ENCODE data around the gene DUSP22. TPM values are rescaled to one million over a fixed set of nuclear protein-coding genes. Genes with fewer than 3 reads are reported as not detected.

Gene DUSP22
- total RNA-seq, 4 donors from 2014 or later = 53.3 to 95.2 (median 71.3) TPM

DNA sequence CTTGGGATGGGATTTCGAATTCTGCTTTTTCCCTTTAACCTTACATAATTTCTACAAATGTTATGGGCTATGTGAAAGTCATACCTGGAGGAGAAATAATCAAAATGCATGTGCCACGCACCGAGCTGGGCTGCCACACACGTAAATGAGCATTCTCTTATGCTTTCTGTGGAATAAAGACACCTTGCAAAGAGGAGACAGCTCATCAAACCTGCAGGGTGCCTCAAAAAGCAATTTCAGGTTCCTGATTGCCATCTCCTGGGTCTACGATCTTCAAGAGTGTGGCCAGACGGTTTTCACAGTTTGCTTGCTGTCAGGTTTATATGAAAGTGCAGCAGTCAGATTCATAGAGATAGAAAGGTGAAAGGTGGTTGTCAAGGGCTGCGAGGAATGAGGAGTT is 36.6 kb downstream of the DUSP22 start:
- Histone ChIP-seq H3K36me3 (no peaks in the 10 kb centered on the region), H3K4me1 (peaks cover 24% of the 10 kb centered on the region), H3K4me3 (no peak overlapping the region), H3K27me3 (no peaks in the 10 kb centered on the region), H3K9me3 (no peaks in the 10 kb centered on the region), H3K27ac (no peak overlapping the region)
- 90% methylated on average over 7 of the region's 7 CpGs for WGBS
- TF ChIP-seq POLR2A (IDR thresholded peaks at IDR 0.05) = no peak
- TF ChIP-seq EP300 (IDR thresholded peaks at IDR 0.05) = no peak
- no peak for TF ChIP-seq POLR2AphosphoS5 (IDR thresholded peaks at IDR 0.05)
- no peak for TF ChIP-seq CTCF (IDR thresholded peaks at IDR 0.05)
- DNase-seq (ENCODE audit: low spot score in 2 of 2) = no peak

DNA sequence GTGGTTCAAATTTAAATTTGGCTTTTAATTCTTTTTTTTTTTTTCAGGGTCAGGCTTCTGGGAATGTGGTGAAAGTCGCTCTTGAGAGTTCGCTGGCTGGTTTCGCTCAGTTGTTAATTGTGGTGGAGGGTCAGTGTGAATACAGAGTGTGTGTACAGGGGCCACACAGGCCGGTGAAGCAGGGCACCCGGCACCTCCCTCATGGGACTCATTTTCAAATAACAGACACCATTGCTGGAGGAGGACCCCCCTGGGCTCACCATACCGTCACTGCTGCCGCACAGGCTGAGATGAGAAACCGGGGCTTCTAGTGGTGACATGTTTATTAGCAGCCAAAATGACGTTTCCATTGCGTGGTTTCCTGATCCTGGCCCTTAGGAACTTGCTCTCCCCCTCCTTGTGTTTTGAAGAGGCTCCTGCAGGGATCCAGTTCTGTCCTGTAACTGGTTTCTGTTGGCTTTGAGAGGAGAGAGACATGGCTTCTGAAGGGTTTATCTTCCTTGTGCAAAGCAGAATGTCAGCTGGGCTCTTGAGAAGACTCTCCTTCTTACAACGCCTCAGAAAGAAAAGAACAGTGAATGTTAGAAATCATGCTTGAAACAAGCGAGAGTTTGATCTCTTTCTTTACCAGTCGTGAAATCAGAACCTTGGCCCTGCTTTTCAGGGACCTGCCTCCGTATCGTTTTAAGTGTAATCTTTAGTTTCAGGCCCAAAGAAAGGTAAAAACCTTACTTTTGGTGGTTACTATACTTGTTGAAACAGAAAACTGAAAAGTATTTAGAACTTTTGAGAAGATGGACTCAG is 37.8 kb downstream of the DUSP22 start:
- no peak for DNase-seq (ENCODE audit: low spot score in 2 of 2)
- Histone ChIP-seq H3K27ac (no peak overlapping the region), H3K36me3 (no peaks in the 10 kb centered on the region), H3K9me3 (no peaks in the 10 kb centered on the region), H3K4me1 (peaks cover 23% of the 10 kb centered on the region), H3K4me3 (no peak overlapping the region), H3K27me3 (no peaks in the 10 kb centered on the region)
- TF ChIP-seq CTCF (IDR thresholded peaks at IDR 0.05) (no peak), EP300 (IDR thresholded peaks at IDR 0.05) (no peak), POLR2AphosphoS5 (IDR thresholded peaks at IDR 0.05) (no peak), POLR2A (IDR thresholded peaks at IDR 0.05) (no peak)
- WGBS = 83% methylated on average over 15 of the region's 15 CpGs

- TF ChIP-seq POLR2A (IDR thresholded peaks at IDR 0.05) = no peak
- TF ChIP-seq EP300 (IDR thresholded peaks at IDR 0.05) = no peak
- TF ChIP-seq CTCF (IDR thresholded peaks at IDR 0.05) = no peak
- no peak for TF ChIP-seq POLR2AphosphoS5 (IDR thresholded peaks at IDR 0.05)
- H3K27ac ChIP-seq = no peak overlapping the region
- peaks cover 23% of the 10 kb centered on the region for H3K4me1 ChIP-seq
- DNase-seq (ENCODE audit: low spot score in 2 of 2) = no peak
- no peak overlapping the region for H3K4me3 ChIP-seq
- WGBS = 79% methylated on average over 8 of the region's 8 CpGs
- H3K27me3 ChIP-seq = no peaks in the 10 kb centered on the region
- H3K9me3 ChIP-seq = no peaks in the 10 kb centered on the region
- no peaks in the 10 kb centered on the region for H3K36me3 ChIP-seq
Measured at GRCh38 chr6:330948-331347, 38.7 kb downstream of the DUSP22 start.

GRCh38 chr6:331622-332521 is 39.6 kb downstream of the DUSP22 start:
- Histone ChIP-seq H3K27ac (no peak overlapping the region), H3K9me3 (no peaks in the 10 kb centered on the region), H3K27me3 (no peaks in the 10 kb centered on the region), H3K4me1 (peaks cover 23% of the 10 kb centered on the region), H3K4me3 (no peak overlapping the region), H3K36me3 (no peaks in the 10 kb centered on the region)
- no peak for DNase-seq (ENCODE audit: low spot score in 2 of 2)
- TF ChIP-seq POLR2AphosphoS5 (IDR thresholded peaks at IDR 0.05) (no peak), EP300 (IDR thresholded peaks at IDR 0.05) (no peak), CTCF (IDR thresholded peaks at IDR 0.05) (no peak), POLR2A (IDR thresholded peaks at IDR 0.05) (no peak)
- WGBS = 84% methylated on average over 13 of the region's 13 CpGs

- no peaks in the 10 kb centered on the region for H3K36me3 ChIP-seq
- no peak for DNase-seq (ENCODE audit: low spot score in 2 of 2)
- no peak for TF ChIP-seq POLR2A (IDR thresholded peaks at IDR 0.05)
- TF ChIP-seq EP300 (IDR thresholded peaks at IDR 0.05) = no peak
- TF ChIP-seq CTCF (IDR thresholded peaks at IDR 0.05) = no peak
- no peak for TF ChIP-seq POLR2AphosphoS5 (IDR thresholded peaks at IDR 0.05)
- no peak overlapping the region for H3K27ac ChIP-seq
- no peaks in the 10 kb centered on the region for H3K9me3 ChIP-seq
- H3K4me3 ChIP-seq = no peak overlapping the region
- 74% methylated on average over 7 of the region's 7 CpGs for WGBS
- no peaks in the 10 kb centered on the region for H3K27me3 ChIP-seq
- H3K4me1 ChIP-seq = peaks cover 16% of the 10 kb centered on the region
Measured at GRCh38 chr6:332671-333070, 40.4 kb downstream of the DUSP22 start.

Measured in suprapubic skin (tissue), 4 donors.